GM18508 (cell line): ENCODE data around the gene ZNF512B.
"Not testable (repeated sequence)": the region's sequence is repeated elsewhere in the genome, so short reads cannot be mapped to it uniquely, and the experiment has no call there.

ENCODE experiments used
- ATAC-seq: cut with Tn5 transposase; IDR thresholded peaks from one replicate; pipeline ENCODE4 v1.9.1; 2021; ENCODE audit warnings: moderate number of reproducible peaks; ENCODE audit not compliant: insufficient read depth, unreplicated experiment

Gene ZNF512B

DNA sequence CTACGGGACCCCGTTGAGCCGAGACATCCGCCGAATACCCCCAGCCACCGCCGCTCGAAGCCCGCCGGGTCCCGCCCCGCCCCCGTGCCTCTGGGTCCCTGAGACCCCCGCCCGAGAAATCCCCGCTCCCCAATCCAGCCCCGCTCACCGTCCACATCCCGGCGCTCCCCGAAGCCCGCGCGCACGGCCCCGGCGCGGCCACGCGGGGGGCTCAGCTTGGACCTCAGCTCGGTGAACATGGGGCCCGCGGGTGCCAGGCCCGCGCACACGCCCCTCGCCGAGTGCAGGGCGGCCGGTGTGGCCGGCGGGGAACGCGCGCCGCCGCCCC, 9.5 kb upstream of the ZNF512B start:
- ATAC-seq, result no peak

DNA sequence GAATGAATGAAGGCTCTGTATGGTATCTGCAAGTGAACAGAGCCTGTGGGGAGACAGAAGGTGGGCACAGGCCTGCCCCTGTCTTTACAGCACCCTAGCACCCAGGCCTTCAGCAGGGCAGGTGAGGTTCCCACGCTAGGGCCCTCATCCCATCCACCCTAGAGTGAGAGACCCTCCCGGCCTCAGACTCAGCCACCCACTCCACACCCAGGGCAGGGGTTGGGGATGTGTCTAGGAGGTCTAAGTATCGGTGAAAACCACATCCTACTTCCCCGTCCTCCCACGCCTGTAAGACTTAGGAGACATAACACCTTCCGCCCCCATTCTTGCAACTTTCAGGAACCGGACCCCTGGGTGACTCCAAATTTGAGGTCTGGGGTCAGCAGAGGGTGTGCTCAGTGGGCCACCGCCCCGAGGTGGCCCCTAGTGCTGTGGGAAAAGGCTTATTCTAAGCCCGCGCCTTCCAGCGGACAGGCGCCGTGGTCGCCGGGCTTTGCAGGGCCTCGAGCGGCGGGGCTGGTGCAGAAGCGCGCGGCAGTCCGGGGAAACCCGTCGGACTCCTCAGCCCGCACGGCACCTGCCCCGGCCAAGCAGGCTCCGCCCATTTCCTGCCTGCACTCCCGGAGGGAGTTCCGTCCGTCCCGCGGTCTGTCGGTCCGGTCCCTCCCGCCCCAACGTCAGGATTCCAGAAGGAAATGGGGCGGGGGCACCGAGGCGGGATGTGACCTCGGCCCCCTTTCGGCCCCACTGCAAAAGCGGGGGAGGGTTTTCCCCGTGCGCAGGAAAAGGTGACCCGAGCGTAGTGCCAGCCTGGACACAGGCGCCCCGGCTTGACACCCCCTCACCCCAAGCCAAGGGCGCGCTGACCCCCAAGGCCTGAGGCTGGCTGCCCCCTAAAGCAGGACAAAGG, 8.8 kb upstream of the ZNF512B start:
- no peak for ATAC-seq

GRCh38 chr20:63977739-63978276, 8.1 kb upstream of the ZNF512B start:
- ATAC-seq, result no peak

GRCh38 chr20:63976980-63977738, 7.4 kb upstream of the ZNF512B start:
- no peak for ATAC-seq

- not testable (repeated sequence) for ATAC-seq
Observed at GRCh38 chr20:63976511-63976910, 6.8 kb upstream of the ZNF512B start.

GRCh38 chr20:63974402-63975200, 4.9 kb upstream of the ZNF512B start:
- no peak for ATAC-seq

GRCh38 chr20:63973636-63974401, 4.1 kb upstream of the ZNF512B start:
- no peak for ATAC-seq

DNA sequence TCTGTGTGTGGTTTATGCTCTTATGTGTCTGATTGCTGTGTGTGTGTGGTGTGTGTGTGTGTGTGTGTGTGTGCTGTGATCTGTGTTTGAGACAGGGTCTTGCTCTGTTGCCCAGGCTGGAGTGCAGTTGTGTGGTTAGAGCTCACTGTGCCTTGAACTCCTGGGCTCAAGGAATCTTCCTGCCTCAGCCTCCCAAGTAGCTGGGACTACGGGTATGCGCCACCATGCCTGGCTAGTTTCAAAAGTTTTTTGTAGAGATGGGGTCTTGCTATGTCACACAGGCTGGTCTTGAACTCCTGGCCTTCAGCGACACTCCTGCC, 3.4 kb upstream of the ZNF512B start:
- no peak for ATAC-seq

DNA sequence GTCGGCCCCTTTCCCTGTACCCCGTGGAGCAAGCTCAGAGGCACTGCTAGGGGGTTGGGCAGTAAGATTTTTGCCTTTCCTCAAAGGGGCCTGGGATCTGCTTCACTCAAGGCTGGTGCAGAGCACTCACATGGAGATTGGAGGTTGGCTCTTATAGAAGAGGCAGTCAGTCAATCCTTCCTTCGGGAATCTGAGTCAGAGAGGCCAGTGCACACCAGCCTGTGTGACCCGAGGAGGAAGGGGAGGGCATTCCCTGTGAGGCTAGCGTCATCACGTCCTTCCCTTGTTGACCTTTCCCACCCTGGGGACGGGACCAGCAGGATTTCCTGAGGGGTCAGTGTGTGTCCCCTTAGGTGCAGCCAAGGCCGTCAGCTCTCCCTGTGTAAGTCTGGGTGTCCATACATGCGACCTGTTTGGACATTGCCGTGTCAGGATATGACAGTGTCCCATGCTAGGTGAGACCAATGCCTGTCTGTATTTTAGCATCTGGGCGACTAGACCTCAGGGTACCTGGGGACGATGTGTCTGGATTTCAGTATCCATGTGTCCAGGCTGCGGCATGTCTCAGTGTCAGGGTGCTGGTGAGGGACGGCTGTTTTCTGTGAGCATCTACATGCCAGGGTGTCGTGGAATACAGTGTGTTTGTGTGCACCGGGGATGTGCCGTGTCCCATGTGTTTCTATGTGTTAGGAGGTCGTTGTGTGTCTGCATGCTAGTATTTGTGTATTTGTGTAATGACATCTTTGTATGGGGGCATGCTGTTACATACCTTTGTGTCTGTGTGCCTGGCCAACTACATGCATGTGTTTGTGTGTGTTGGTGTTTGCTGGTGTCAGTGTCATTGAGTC, 2.8 kb upstream of the ZNF512B start:
- ATAC-seq, result no peak

GRCh38 chr20:63971960-63972311, 2.2 kb upstream of the ZNF512B start:
- ATAC-seq, result not testable (repeated sequence)

- no peak for ATAC-seq
Observed at GRCh38 chr20:63970714-63971431, 1.1 kb upstream of the ZNF512B start.

GRCh38 chr20:63968928-63969760, 586 bp downstream of the ZNF512B start:
- ATAC-seq, result no peak

DNA sequence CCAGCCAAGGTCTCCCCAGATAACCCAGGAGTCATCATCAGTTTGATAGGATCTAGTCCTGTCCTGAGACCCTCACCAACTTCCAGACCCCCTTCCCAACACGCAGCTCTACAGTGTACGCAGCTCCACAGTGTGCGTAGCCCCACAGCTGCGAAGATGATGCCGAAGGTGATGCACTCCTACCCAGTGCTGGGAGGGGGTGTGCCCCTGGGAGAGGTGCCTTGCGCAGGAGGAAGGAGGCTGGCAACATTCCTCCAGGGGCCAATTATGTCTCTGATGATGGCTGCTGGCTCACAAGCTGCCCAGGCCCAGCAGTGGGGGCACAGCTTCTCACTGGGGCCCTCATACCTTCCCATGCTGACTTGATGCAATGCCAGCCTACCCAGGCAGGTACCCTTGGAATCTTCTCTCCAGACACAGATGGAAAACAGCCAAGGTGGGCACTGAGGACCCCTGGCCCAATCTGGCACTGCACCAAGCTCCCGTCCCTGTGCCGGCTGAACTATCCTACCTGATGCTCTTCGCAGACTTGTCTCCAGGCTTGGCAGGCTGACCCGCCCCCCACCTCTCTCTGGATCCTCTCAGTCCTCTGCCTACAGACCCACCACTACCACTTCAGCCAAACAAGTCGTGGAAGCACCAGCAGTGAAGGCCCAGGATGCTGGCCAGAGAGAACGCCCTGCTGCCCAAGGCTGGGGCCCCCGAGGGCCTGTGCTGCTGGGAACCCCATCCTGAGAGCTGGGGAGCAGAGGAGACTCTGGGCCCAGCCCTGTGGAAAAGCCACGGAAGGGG, 1.4 kb downstream of the ZNF512B start:
- ATAC-seq, result no peak

DNA sequence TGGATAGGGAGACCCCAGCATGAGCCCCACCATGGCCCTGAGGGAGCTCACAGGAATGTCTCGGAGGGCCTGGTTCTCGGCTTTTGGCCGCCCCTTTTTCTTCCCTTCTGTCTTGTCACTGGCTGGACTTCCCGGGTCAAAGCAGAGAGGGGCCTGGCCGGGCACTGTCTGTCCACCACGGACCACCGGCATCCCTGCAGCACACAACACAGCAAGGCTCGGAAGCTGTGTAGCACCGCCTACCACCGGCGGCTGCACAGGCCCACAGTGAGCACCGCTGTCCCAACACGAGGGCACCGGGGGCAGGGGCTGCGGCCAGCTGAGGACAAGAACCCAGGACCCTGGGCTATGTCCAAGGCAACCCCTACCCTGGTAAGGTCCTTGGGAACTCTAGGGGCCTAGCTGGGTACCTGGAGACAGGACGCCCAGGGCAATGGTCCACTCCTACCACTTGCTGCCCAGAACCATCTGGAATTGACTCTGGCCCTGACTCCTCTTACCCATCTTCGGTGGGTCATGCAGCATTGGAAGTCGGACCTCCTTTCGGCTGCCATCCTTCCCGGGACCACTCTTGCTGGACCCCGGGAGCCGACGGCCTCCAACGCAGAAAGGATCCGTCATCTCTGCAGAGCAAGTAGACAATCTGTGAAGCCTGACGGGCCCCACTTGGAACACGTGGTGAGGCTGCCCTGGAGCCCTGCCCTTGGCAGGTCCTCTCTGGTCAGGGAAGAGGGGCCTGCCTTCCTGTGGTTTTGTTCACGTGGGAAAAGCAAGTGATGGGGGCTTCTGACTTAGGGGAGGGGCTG, 2.2 kb downstream of the ZNF512B start:
- no peak for ATAC-seq

DNA sequence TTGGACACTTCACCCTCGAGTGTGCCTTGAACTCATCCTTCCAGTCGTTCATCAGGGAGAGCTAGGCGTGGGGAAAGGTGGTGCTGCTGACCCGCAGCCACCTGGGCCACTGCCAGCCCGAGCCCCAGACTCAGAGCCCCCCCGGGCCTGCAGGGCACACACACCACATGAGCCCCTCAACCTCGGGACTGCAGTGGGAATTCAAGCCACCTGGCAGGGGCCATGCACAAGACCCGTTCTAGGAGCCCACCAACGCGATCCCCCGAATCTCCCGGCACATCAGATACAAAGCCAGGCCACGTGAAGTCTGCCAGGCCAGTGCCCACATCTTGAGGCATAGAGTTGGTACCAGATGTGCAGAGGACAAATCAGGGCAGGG, 2.8 kb downstream of the ZNF512B start:
- no peak for ATAC-seq
